Keratinocyte (primary cell): ENCODE measurements around the gene GALNT2. TPM values are rescaled to one million over a fixed set of nuclear protein-coding genes. Genes with fewer than 3 reads are reported as not detected.

Experiments
- DNase-seq: peaks from one replicate; pipeline ENCODE4 v3.0.0-alpha.2; 2011; ENCODE audit warnings: low read depth, missing footprints, low spot score
- FAIRE-seq: peaks from 2 replicates; lab custom pipeline; 2011; peaks lifted over from hg19 to GRCh38; lab: Jason Lieb, UNC
- H2AFZ ChIP-seq: 2 replicates; pipeline ENCODE4 v1.6.0; 2012; ENCODE audit warnings: low read length, control low read depth, inconsistent platforms; ENCODE audit not compliant: control insufficient read depth
- H3K27ac ChIP-seq: 2 replicates; pipeline ENCODE4 v1.5.1; 2011; ENCODE audit warnings: low read length; ENCODE audit not compliant: control insufficient read depth, insufficient read depth
- H3K27me3 ChIP-seq: 3 replicates; pipeline ENCODE4 v1.6.0; 2011; ENCODE audit warnings: low read length; ENCODE audit not compliant: control insufficient read depth, insufficient read depth; ENCODE audit errors: extremely low read depth
- H3K36me3 ChIP-seq, 2 experiments: 2 replicates in 1 of 2; 3 replicates in 1 of 2; pipeline ENCODE4 v1.5.1; 2011; ENCODE audit warnings: low read length in 2 of 2, mild to moderate bottlenecking in 1 of 2; ENCODE audit not compliant: control insufficient read depth in 2 of 2, insufficient read depth in 2 of 2; ENCODE audit errors: extremely low read depth in 1 of 2
- H3K4me1 ChIP-seq: 3 replicates; pipeline ENCODE4 v1.5.1; 2011; ENCODE audit warnings: low read length; ENCODE audit not compliant: control insufficient read depth, insufficient read depth; ENCODE audit errors: extremely low read depth
- H3K4me2 ChIP-seq: 3 replicates; pipeline ENCODE4 v1.6.0; 2011; ENCODE audit warnings: low read depth, low read length; ENCODE audit not compliant: control insufficient read depth, insufficient read depth; ENCODE audit errors: extremely low read depth
- H3K4me3 ChIP-seq, 3 experiments: fragments of 200-600 bp in 1 of 3; sonication (generic) in 1 of 3; 2 replicates in 2 of 3; 3 replicates in 1 of 3; pipeline ENCODE4 v1.5.1; 2011 to 2016; ENCODE audit warnings: low read length in 3 of 3, mild to moderate bottlenecking in 3 of 3, control low read depth in 2 of 3, inconsistent platforms in 1 of 3, low read depth in 1 of 3, mixed read lengths in 1 of 3, mixed run types in 1 of 3, moderate library complexity in 1 of 3; ENCODE audit not compliant: control insufficient read depth in 2 of 3, insufficient read depth in 2 of 3; ENCODE audit errors: extremely low read depth in 1 of 3
- H3K79me2 ChIP-seq: 2 replicates; pipeline ENCODE4 v1.6.0; 2012; ENCODE audit warnings: low read length; ENCODE audit not compliant: control insufficient read depth, insufficient read depth
- H3K9ac ChIP-seq: 3 replicates; pipeline ENCODE4 v1.6.0; 2011; ENCODE audit warnings: low read length; ENCODE audit not compliant: control insufficient read depth, insufficient read depth; ENCODE audit errors: extremely low read depth
- H3K9me1 ChIP-seq: 3 replicates; pipeline ENCODE4 v1.6.0; 2011; ENCODE audit warnings: low read length; ENCODE audit not compliant: control insufficient read depth, insufficient read depth; ENCODE audit errors: extremely low read depth
- H3K9me3 ChIP-seq: 2 replicates; pipeline ENCODE4 v1.5.1; 2012; ENCODE audit warnings: low read depth, low read length; ENCODE audit not compliant: control insufficient read depth
- H4K20me1 ChIP-seq: 3 replicates; pipeline ENCODE4 v1.6.0; 2011; ENCODE audit warnings: low read length; ENCODE audit not compliant: control insufficient read depth, insufficient read depth; ENCODE audit errors: extremely low read depth
- CTCF ChIP-seq, 3 experiments: IDR thresholded peaks in 1 of 3; conservative IDR thresholded peaks in 1 of 3; optimal IDR thresholded peaks in 1 of 3; 2 replicates in 2 of 3; 3 replicates in 1 of 3; pipeline versions ENCODE3 to v1.5.1; 2011; ENCODE audit warnings: low read length in 3 of 3, mild to moderate bottlenecking in 3 of 3, moderate library complexity in 2 of 3, control low read depth in 1 of 3, inconsistent platforms in 1 of 3; ENCODE audit not compliant: insufficient read depth in 2 of 3; ENCODE audit errors: extremely low read depth in 1 of 3
- EZH2 ChIP-seq: IDR thresholded peaks from one replicate; pipeline ENCODE4 v1.6.1; 2012; ENCODE audit warnings: inconsistent platforms, mild to moderate bottlenecking, low read length, moderate library complexity
- dilution Hi-C: fragments of 300-500 bp; cut with MboI; formaldehyde crosslinking; loops from one replicate; pipeline ENCODE4 v1.7.0; 2020; ENCODE audit warnings: low sequenced_read_pairs; ENCODE audit not compliant: extremely low pct_ligation_motif_present
- polyA plus RNA-seq, 5 experiments: library from polyadenylated mRNA; depleted of rRNA in 3 of 5; stranded (reverse) in 3 of 5; stranded (forward) in 1 of 5; unstranded in 1 of 5; fragments of >200 nt; gene quantifications; 1 replicate in 1 of 5; 2 replicates in 3 of 5; 3 replicates in 1 of 5; pipeline versions ENCODE4 v1.2.1 to v1.2.3, GENCODE V29; 2011 to 2012; ENCODE audit warnings: missing spikeins in 2 of 5, low read depth in 1 of 5, low replicate concordance in 1 of 5

The GALNT2 gene
- polyA plus RNA-seq, 1 donor (not counting 4 experiments of a cell fraction or from before 2014, with no cell fraction given) = 61.7 TPM

GRCh38 chr1:230062521-230062920, 4.5 kb upstream of the GALNT2 start:
- DNase-seq = no peak
- Histone ChIP-seq H3K9me3 (no peaks in the 10 kb centered on the region), H4K20me1 (no peaks in the 10 kb centered on the region), H3K27me3 (no peaks in the 10 kb centered on the region), H2AFZ (no peak overlapping the region), H3K4me3 (no peak overlapping the region), H3K27ac (no peak overlapping the region), H3K4me1 (no peaks in the 10 kb centered on the region), H3K36me3 (no peaks in the 10 kb centered on the region), H3K4me2 (no peak overlapping the region), H3K9ac (no peak overlapping the region), H3K9me1 (no peaks in the 10 kb centered on the region), H3K79me2 (peaks cover 2% of the 10 kb centered on the region)
- TF ChIP-seq EZH2 (no peak), CTCF (optimal IDR thresholded peaks at IDR 0.05 in 1 of 3, IDR thresholded peaks at IDR 0.05 in 1 of 3, conservative IDR thresholded peaks at IDR 0.05 in 1 of 3; ENCODE audit: extremely low read depth in 1 of 3, insufficient read depth in 2 of 3, low read length in 3 of 3) (no peak)
- dilution Hi-C loops = no loop called here
- FAIRE-seq = no peak

DNA sequence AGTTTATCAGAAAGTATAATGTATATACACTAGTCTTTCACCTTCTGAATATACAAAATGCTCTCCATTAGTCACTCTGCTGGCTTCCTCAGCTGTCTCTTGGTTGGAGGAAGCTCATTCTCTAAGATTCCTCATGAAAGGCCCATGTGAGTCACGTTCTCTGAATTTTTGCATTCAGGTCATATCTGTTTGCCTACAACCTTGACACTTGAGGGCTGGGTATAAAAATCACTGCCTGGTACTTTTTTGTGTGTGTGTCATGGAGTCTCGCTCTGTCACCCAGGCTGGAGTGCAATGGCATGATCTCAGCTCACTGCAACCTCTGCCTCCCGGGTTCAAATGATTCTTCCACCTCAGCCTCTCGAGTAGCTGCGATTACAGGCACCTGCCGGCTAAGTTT, 2.8 kb upstream of the GALNT2 start:
- H3K9me3 ChIP-seq = no peaks in the 10 kb centered on the region
- no peak for DNase-seq
- no peaks in the 10 kb centered on the region for H3K9me1 ChIP-seq
- dilution Hi-C loops = no loop called here
- no peaks in the 10 kb centered on the region for H4K20me1 ChIP-seq
- peaks cover 2% of the 10 kb centered on the region for H3K4me1 ChIP-seq
- H3K36me3 ChIP-seq = no peaks in the 10 kb centered on the region
- TF ChIP-seq CTCF (optimal IDR thresholded peaks at IDR 0.05 in 1 of 3, IDR thresholded peaks at IDR 0.05 in 1 of 3, conservative IDR thresholded peaks at IDR 0.05 in 1 of 3; ENCODE audit: extremely low read depth in 1 of 3, insufficient read depth in 2 of 3, low read length in 3 of 3) (no peak), EZH2 (no peak)
- no peak for FAIRE-seq
- no peaks in the 10 kb centered on the region for H3K27me3 ChIP-seq
- H3K4me3 ChIP-seq = no peak overlapping the region
- H3K27ac ChIP-seq = no peak overlapping the region
- H3K4me2 ChIP-seq = no peak overlapping the region
- no peak overlapping the region for H2AFZ ChIP-seq
- H3K9ac ChIP-seq = no peak overlapping the region
- peaks cover 20% of the 10 kb centered on the region for H3K79me2 ChIP-seq
